GM12874 (cell line): ENCODE measurements around the gene CD40LG.

Source experiments
- CTCF ChIP-seq: IDR thresholded peaks from 2 replicates; pipeline ENCODE4 v1.5.1; 2011; ENCODE audit warnings: low read depth, mild to moderate bottlenecking, control low read depth, low read length, moderate library complexity; ENCODE audit not compliant: insufficient read depth

CD40LG gene

GRCh38 chrX:136630881-136631280 is 17.1 kb upstream of the CD40LG start:
- TF ChIP-seq CTCF: no peak

- no peak for TF ChIP-seq CTCF
Measured at GRCh38 chrX:136635235-136635634, 12.7 kb upstream of the CD40LG start.

GRCh38 chrX:136636121-136636520 is 11.8 kb upstream of the CD40LG start:
- no peak for TF ChIP-seq CTCF

GRCh38 chrX:136639506-136640176 is 8.3 kb upstream of the CD40LG start:
- TF ChIP-seq CTCF: no peak

GRCh38 chrX:136643243-136643642 is 4.7 kb upstream of the CD40LG start:
- TF ChIP-seq CTCF: no peak

GRCh38 chrX:136646602-136647239 is 1.2 kb upstream of the CD40LG start:
- no peak for TF ChIP-seq CTCF

GRCh38 chrX:136650811-136651210 is 2.9 kb downstream of the CD40LG start:
- no peak for TF ChIP-seq CTCF
